ENCODE data around the gene GPRC5D. TPM values are rescaled to one million over a fixed set of nuclear protein-coding genes. Genes with fewer than 3 reads are reported as not detected.

The GPRC5D gene
- total and polyA plus RNA-seq, 7 donors, result not detected

- ATAC-seq (no peak), DNase-seq (no peak)
- no peak for TF ChIP-seq CTCF (IDR thresholded peaks at IDR 0.05)
- WGBS, 3 donors, result 49 to 56% (median 55%) methylated on average over 4 of the region's 4 CpGs
- Histone ChIP-seq H3K27ac (no peak overlapping the region), H3K4me1 (no peaks in the 10 kb centered on the region), H3K4me3 (no peak overlapping the region), H3K9me3 (no peaks in the 10 kb centered on the region), H3K36me3 (ENCODE audit: insufficient read depth in 1 of 2, low read depth in 1 of 2) (no peaks in the 10 kb centered on the region), H3K27me3 (ENCODE audit: insufficient read depth in 3 of 3, low read length in 2 of 3) (no peaks in the 10 kb centered on the region)
- intact Hi-C loops (cut with DNase I), result no loop called here
Observed at GRCh38 chr12:12954356-12954755, 2.4 kb upstream of the GPRC5D start.

- H3K4me3 ChIP-seq, result no peak overlapping the region
- no peak for TF ChIP-seq CTCF (IDR thresholded peaks at IDR 0.05)
- ATAC-seq (no peak), DNase-seq (no peak)
- no peak overlapping the region for H3K27ac ChIP-seq
- no peaks in the 10 kb centered on the region for H3K27me3 ChIP-seq (ENCODE audit: insufficient read depth in 3 of 3, low read length in 2 of 3)
- H3K4me1 ChIP-seq, result no peaks in the 10 kb centered on the region
- WGBS, 3 donors, result 70 to 93% (median 84%) methylated on average over 1 of the region's 1 CpG
- H3K36me3 ChIP-seq (ENCODE audit: insufficient read depth in 1 of 2, low read depth in 1 of 2), result no peaks in the 10 kb centered on the region
- intact Hi-C loops (cut with DNase I), result no loop called here
- H3K9me3 ChIP-seq, result no peaks in the 10 kb centered on the region
Observed at GRCh38 chr12:12951504-12951903, 466 bp downstream of the GPRC5D start.

DNA sequence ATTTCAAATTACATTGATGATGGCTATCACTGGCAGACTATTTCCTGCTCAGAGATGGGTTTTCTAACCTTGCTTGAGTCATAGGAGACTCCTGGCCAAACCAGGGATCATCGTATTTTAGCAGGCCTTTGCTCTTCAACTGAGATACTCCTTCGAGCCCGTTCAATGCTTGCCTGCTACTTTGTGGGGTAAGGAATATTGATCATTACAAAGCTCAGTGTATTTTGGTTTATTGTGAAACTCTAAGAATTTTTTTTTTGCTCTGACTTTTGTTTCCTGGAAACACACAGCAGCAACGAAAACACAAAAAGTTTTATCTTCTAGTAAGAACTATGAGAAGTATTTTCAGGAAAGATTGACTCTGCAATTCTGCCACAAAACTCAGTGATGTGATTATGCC, 4.1 kb downstream of the GPRC5D start:
- Histone ChIP-seq H3K36me3 (ENCODE audit: insufficient read depth in 1 of 2, low read depth in 1 of 2) (no peaks in the 10 kb centered on the region), H3K4me1 (no peaks in the 10 kb centered on the region), H3K27me3 (ENCODE audit: insufficient read depth in 3 of 3, low read length in 2 of 3) (peaks cover 0 to 3% (median 0%) of the 10 kb centered on the region in 3 donors), H3K27ac (no peak overlapping the region), H3K9me3 (no peaks in the 10 kb centered on the region), H3K4me3 (no peak overlapping the region)
- WGBS, 3 donors, result 83 to 85% (median 84%) methylated on average over 4 of the region's 4 CpGs
- ATAC-seq (no peak), DNase-seq (no peak)
- intact Hi-C loops (cut with DNase I), result no loop called here
- TF ChIP-seq CTCF (IDR thresholded peaks at IDR 0.05), result no peak

DNA sequence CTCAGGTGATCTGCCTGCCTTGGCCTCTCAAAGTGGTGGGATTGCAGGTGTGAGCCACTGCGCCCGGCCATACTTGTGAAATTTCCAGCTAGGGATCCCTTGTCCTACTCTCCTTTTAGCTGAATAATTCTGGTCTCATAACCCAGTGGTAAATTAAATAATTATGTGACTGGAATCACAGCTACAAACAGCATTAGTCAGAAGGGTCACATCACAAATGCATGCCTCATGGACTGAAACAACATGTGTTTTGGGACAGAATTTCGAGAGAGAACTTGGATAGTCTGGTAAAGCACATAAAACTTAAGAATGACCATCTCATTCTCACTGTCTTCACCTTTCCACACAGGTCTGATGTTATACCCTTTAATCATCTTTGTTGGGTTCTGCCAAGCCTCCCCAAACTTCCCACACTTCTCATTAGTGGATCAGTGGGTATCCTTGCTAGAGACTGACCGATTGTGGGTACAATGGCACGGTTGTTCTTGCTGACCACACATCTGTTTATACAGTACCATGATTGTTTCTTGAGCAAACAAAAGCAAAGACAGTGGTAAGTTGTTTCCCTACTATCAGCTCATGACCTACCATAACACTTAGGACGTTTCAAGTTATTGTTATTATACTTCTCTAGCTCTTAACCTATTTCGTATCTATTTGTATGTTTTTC, 5.1 kb downstream of the GPRC5D start:
- H3K9me3 ChIP-seq, result no peaks in the 10 kb centered on the region
- 75 to 87% (median 77%) methylated on average over 7 of the region's 7 CpGs for WGBS, 3 donors

More for the DNA sequence above, 5.1 kb downstream of the GPRC5D start:
- TF ChIP-seq CTCF (IDR thresholded peaks at IDR 0.05), result no peak
- ATAC-seq (no peak), DNase-seq (no peak)
- no peak overlapping the region for H3K27ac ChIP-seq
- intact Hi-C loops (cut with DNase I), result no loop called here
- no peaks in the 10 kb centered on the region for H3K36me3 ChIP-seq (ENCODE audit: insufficient read depth in 1 of 2, low read depth in 1 of 2)
- peaks cover 0 to 3% (median 0%) of the 10 kb centered on the region in 3 donors for H3K27me3 ChIP-seq (ENCODE audit: insufficient read depth in 3 of 3, low read length in 2 of 3)
- H3K4me1 ChIP-seq, result no peaks in the 10 kb centered on the region
- H3K4me3 ChIP-seq, result no peak overlapping the region

All from psoas muscle (tissue), 8 donors.